Measurements from ENCODE around the gene DOK5. TPM values are rescaled to one million over a fixed set of nuclear protein-coding genes. Genes with fewer than 3 reads are reported as not detected.

The DOK5 gene
- total RNA-seq, 1 donor from 2014 or later, result 0.69 TPM

DNA sequence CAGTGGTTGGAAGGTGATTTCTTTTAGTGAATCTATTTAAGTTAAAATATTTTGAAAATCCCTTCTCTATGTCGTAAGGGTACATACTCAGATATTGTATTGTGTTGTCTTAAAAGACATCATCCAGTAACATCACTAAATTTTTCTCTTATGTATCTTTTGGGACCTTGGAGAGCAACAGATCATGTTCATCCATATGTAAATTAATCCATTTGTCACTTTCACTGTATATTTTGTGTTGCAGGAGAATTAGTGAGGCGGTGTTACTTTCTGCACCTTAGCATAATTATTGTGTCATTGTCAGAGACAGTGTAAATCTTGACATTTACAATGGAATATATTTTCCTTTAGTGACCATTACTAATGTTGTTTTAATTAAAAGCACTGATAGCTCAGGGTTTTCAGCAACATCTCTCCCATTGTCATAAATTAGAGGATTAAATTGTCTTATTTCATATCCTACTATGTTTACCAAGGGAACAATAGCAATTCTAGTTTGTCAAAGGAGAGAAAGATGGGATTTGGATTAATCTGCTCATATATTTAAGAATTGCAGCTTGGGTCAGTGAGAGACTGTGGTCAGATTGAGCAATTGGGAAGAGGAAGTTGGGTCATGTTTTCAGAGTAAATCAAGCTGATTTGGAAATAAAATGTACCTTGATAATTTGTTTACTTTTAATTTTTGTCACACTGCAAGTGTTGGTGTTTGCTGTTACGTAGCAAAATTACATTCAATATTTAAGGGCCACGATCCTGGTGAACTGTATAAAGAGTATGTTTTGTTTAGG is 22.7 kb downstream of the DOK5 start:
- H3K27me3 ChIP-seq, result no peaks in the 10 kb centered on the region
- intact Hi-C loops (cut with DNase I), result no loop called here
- no peaks in the 10 kb centered on the region for H3K36me3 ChIP-seq

DNA sequence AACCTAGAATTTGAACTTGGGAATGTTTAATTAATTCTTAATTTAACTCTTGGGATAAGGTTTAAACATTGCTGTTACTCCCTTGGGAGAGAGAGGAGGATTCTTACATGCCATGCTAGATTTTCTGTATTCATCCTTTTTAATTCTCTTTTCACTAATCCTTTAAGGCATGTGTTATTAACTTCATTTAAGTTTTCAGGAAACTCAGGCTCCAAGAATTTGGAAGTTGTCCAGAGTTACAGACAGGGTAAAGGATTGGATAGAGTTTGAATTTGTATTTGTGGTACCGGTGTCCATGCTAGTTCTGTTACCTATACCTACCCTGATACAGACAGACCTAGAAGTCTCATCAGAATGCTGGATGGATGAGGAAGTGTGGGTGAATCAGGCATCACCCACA is 23.7 kb downstream of the DOK5 start:
- H3K9me3 ChIP-seq, result no peaks in the 10 kb centered on the region
- no peaks in the 10 kb centered on the region for H3K36me3 ChIP-seq
- no peak overlapping the region for H3K27ac ChIP-seq
- intact Hi-C loops (cut with DNase I), result no loop called here
- no peaks in the 10 kb centered on the region for H3K27me3 ChIP-seq
- no peaks in the 10 kb centered on the region for H3K4me1 ChIP-seq
- H3K4me3 ChIP-seq, result no peak overlapping the region
- ATAC-seq (no peak), DNase-seq (no peak)
- no peak for TF ChIP-seq CTCF (IDR thresholded peaks at IDR 0.05)

More for the DNA sequence above, 22.7 kb downstream of the DOK5 start:
- Histone ChIP-seq H3K27ac (no peak overlapping the region), H3K4me3 (no peak overlapping the region), H3K9me3 (no peaks in the 10 kb centered on the region), H3K4me1 (no peaks in the 10 kb centered on the region)
- ATAC-seq, result no peak
- no peak for DNase-seq
- TF ChIP-seq CTCF (IDR thresholded peaks at IDR 0.05), result no peak

GRCh38 chr20:54502179-54502578 is 26.8 kb downstream of the DOK5 start:
- intact Hi-C loops (cut with DNase I), result no loop called here
- no peak overlapping the region for H3K27ac ChIP-seq
- H3K9me3 ChIP-seq, result no peaks in the 10 kb centered on the region
- no peaks in the 10 kb centered on the region for H3K27me3 ChIP-seq
- TF ChIP-seq CTCF (IDR thresholded peaks at IDR 0.05), result no peak
- no peak overlapping the region for H3K4me3 ChIP-seq
- H3K4me1 ChIP-seq, result no peaks in the 10 kb centered on the region
- DNase-seq, result no peak
- no peak for ATAC-seq
- no peaks in the 10 kb centered on the region for H3K36me3 ChIP-seq

DNA sequence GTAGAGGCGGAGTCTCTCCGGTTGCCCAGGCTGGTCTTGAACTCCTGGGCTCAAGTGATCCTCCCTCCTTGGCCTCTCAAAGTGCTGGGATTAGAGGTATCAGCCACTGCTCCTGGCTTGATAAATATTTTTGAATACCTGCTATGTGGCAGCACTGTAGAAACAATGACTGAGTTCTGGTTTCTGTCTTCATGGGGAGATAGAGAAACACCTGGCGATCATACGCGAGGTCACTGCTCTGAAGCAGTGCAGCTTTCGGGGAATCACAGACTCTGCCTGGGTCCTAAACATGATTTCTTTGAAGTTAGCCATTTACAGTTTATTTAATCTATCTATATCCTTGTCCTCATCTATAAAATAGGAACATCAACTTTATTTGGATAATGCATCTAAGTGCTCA is 31.2 kb downstream of the DOK5 start:
- no peaks in the 10 kb centered on the region for H3K36me3 ChIP-seq
- no peak overlapping the region for H3K27ac ChIP-seq
- H3K27me3 ChIP-seq, result no peaks in the 10 kb centered on the region
- no peak overlapping the region for H3K4me3 ChIP-seq
- ATAC-seq (no peak), DNase-seq (no peak)
- no peaks in the 10 kb centered on the region for H3K9me3 ChIP-seq
- H3K4me1 ChIP-seq, result no peaks in the 10 kb centered on the region
- intact Hi-C loops (cut with DNase I), result no loop called here
- no peak for TF ChIP-seq CTCF (IDR thresholded peaks at IDR 0.05)

DNA sequence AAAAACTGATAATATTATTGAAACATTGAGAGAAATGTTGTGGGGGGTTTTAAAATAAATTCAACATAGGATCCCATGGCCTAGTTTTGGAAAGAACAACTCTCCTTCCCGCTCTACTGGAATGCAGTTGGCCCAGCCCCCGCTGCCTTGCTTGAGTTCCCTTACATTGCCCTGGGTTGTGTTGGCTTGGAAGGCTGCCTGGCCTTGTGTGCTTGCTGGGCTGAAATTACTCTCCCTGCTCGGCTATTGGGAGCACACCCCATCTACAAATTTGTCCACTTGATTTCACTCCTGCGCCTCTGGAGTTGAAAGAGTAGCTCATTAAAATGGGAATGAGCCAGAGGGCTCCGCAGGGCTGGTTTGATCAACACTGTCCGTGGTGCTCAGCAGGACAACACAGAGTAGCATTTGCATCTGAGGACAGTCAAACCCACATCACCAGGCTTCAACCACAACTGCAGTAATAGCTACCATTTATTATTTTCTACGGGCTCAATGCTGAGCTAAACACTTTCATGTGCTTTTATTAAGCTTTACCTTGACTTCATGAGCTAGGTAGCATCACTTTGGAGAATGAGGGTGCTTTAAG is 35.2 kb downstream of the DOK5 start:
- H3K27me3 ChIP-seq, result no peaks in the 10 kb centered on the region
- DNase-seq, result no peak
- no peaks in the 10 kb centered on the region for H3K9me3 ChIP-seq
- H3K36me3 ChIP-seq, result no peaks in the 10 kb centered on the region
- no peak for TF ChIP-seq CTCF (IDR thresholded peaks at IDR 0.05)
- no peak for ATAC-seq
- H3K4me1 ChIP-seq, result no peaks in the 10 kb centered on the region
- no peak overlapping the region for H3K27ac ChIP-seq
- no peak overlapping the region for H3K4me3 ChIP-seq
- intact Hi-C loops (cut with DNase I), result no loop called here

Data from upper lobe of right lung (tissue), 1 donor.